Left lung (tissue), 10 donors: ENCODE results near the gene EDC4. TPM values are rescaled to one million over a fixed set of nuclear protein-coding genes. Genes with fewer than 3 reads are reported as not detected.

Experiments used
- ATAC-seq: fragments of 200-7000 bp; cut with Tn5 transposase; one replicate; pipeline ENCODE4 v1.9.1; 2020; ENCODE audit warnings: moderate library complexity
- DNase-seq, 4 donors: peaks; one replicate each; pipeline ENCODE4 v3.0.0-alpha.2; 2013 to 2020
- H3K27ac ChIP-seq, 2 donors: fragments of 200-600 bp; sonication (generic) in 1 of 2; one replicate each; pipeline versions ENCODE4 v1.5.0 to v1.8.0; 2020 to 2021
- H3K27me3 ChIP-seq, 2 donors: fragments of 200-600 bp; sonication (generic) in 1 of 2; one replicate each; pipeline versions ENCODE4 v1.5.0 to v1.8.0; 2020 to 2021
- H3K36me3 ChIP-seq, 2 donors: fragments of 200-600 bp; sonication (generic) in 1 of 2; one replicate each; pipeline versions ENCODE4 v1.5.0 to v1.8.0; 2020 to 2021
- H3K4me1 ChIP-seq, 2 donors: fragments of 200-600 bp; one replicate each; pipeline ENCODE4 v1.8.0; 2021
- H3K4me3 ChIP-seq, 2 donors: fragments of 200-600 bp; sonication (generic) in 1 of 2; one replicate each; pipeline versions ENCODE4 v1.5.0 to v1.8.0; 2020 to 2021; ENCODE audit warnings: mild to moderate bottlenecking in 1 of 2
- H3K9me3 ChIP-seq, 2 donors: fragments of 200-600 bp; sonication (generic) in 1 of 2; one replicate each; pipeline versions ENCODE4 v1.5.0 to v1.8.0; 2020 to 2021
- CTCF ChIP-seq, 2 donors: fragments of 200-600 bp; sonication (generic) in 1 of 2; IDR thresholded peaks; one replicate each; pipeline versions ENCODE4 v1.5.0 to v1.8.0; 2021; ENCODE audit warnings: antibody characterized with exemption in 2 of 2
- intact Hi-C, 2 donors: fragments of 100-400 bp; cut with DNase I; formaldehyde crosslinking; loops; one replicate each; pipeline versions ENCODE4 v1.11.2 to v1.14.2; 2022
- polyA plus RNA-seq, 6 donors: library from polyadenylated mRNA; unstranded; fragments of 120-200 nt; gene quantifications; one replicate each; pipeline ENCODE4 v1.2.1, GENCODE V29; 2013; ENCODE audit not compliant: insufficient read length in 6 of 6
- total RNA-seq, 2 donors: library from RNA; stranded (reverse); fragmentation: NEBNext Ultra II Directional; extraction: Animal tissue kit (Norgen Biotek cat#: 25700); gene quantifications; one replicate each; pipeline ENCODE4 v1.2.1, GENCODE V29; 2021
- donor health status: DM: no; HTN: yes; CAD: no.
- donor health status: DM: no; HTN: no; CAD: no.

EDC4 gene
- total and polyA plus RNA-seq, 8 donors = 47.9 to 94.4 (median 76.4) TPM

- peak; percentile 79 for ATAC-seq
- intact Hi-C loops = loop anchor here in 1 of 2 donors (5.0 to 10.0 kb wide), 3 partner anchors 46 to 254 kb away; partner anchors contain the start of gene NRN1L
- peaks cover 0 to 61% of the 10 kb centered on the region in 2 donors for H3K36me3 ChIP-seq
- H3K4me1 ChIP-seq = peaks cover 0 to 17% of the 10 kb centered on the region in 2 donors
- H3K9me3 ChIP-seq = no peaks in the 10 kb centered on the region
- H3K4me3 ChIP-seq = no peak overlapping the region
- H3K27me3 ChIP-seq = no peaks in the 10 kb centered on the region
- peak; percentile 37 to 90 (median 66) for DNase-seq
- no peak overlapping the region for H3K27ac ChIP-seq
- peak; percentile 73 to 85 for TF ChIP-seq CTCF (IDR thresholded peaks at IDR 0.05)
Observed at GRCh38 chr16:67928561-67929364, 55.9 kb downstream of the EDC4 start.

- Histone ChIP-seq H3K27ac (no peak overlapping the region), H3K27me3 (no peaks in the 10 kb centered on the region), H3K4me3 (no peak overlapping the region), H3K36me3 (peaks cover 0 to 75% of the 10 kb centered on the region in 2 donors), H3K4me1 (peaks cover 0 to 26% of the 10 kb centered on the region in 2 donors), H3K9me3 (no peaks in the 10 kb centered on the region)
- intact Hi-C loops = no loop called here
- DNase-seq (no peak), ATAC-seq (no peak)
- no peak for TF ChIP-seq CTCF (IDR thresholded peaks at IDR 0.05)
Observed at GRCh38 chr16:67930191-67930590, 57.3 kb downstream of the EDC4 start.

GRCh38 chr16:67930678-67931211 is 57.9 kb downstream of the EDC4 start:
- H3K27me3 ChIP-seq = no peaks in the 10 kb centered on the region
- intact Hi-C loops = no loop called here
- no peaks in the 10 kb centered on the region for H3K9me3 ChIP-seq
- peaks cover 0 to 26% of the 10 kb centered on the region in 2 donors for H3K4me1 ChIP-seq
- TF ChIP-seq CTCF (IDR thresholded peaks at IDR 0.05) = no peak
- no peak for DNase-seq
- H3K27ac ChIP-seq = no peak overlapping the region
- H3K4me3 ChIP-seq = no peak overlapping the region
- H3K36me3 ChIP-seq = peaks cover 0 to 77% of the 10 kb centered on the region in 2 donors
- no peak for ATAC-seq

Other genes with a start within 250 kb of the EDC4 start
- 1 to 10 TPM; 1.6 to 2.9 TPM for gene CARMIL2, start 227.9 kb upstream of the EDC4 start, total RNA-seq
- gene CARMIL2, start 227.9 kb upstream of the EDC4 start, polyA plus RNA-seq = 1 to 10 TPM; 2.9 to 7.5 (median 4.2) TPM
- 10 to 100 TPM; 12.9 to 15.2 TPM for gene ACD, start 212.8 kb upstream of the EDC4 start, total RNA-seq
- 10 to 100 TPM; 20.2 to 27.5 (median 25.4) TPM for gene ACD, start 212.8 kb upstream of the EDC4 start, polyA plus RNA-seq
- gene PARD6A, start 212.1 kb upstream of the EDC4 start, total RNA-seq = 1 to 10 TPM; 3.8 to 4.1 TPM
- gene PARD6A, start 212.1 kb upstream of the EDC4 start, polyA plus RNA-seq = 1 to 10 TPM; 1.4 to 2.4 (median 1.6) TPM
- gene ENKD1, start 206.3 kb upstream of the EDC4 start, total RNA-seq = 10 to 100 TPM; 11.2 to 16.0 TPM
- 10 to 100 TPM; 19.4 to 26.0 (median 23.7) TPM for gene ENKD1, start 206.3 kb upstream of the EDC4 start, polyA plus RNA-seq
- gene C16orf86, start 206.2 kb upstream of the EDC4 start, total RNA-seq = 1 to 10 TPM; 2.6 to 3.6 TPM
- gene C16orf86, start 206.2 kb upstream of the EDC4 start, polyA plus RNA-seq = 1 to 10 TPM; 2.3 to 3.3 (median 2.7) TPM
- 10 to 100 TPM; 13.7 to 18.6 TPM for gene GFOD2, start 153.7 kb upstream of the EDC4 start, total RNA-seq
- gene GFOD2, start 153.7 kb upstream of the EDC4 start, polyA plus RNA-seq = 10 to 100 TPM; 30.7 to 39.5 (median 33.1) TPM
- gene RANBP10, start 66.5 kb upstream of the EDC4 start, total RNA-seq = 10 to 100 TPM; 16.8 to 18.0 TPM
- gene RANBP10, start 66.5 kb upstream of the EDC4 start, polyA plus RNA-seq = 10 to 100 TPM; 32.5 to 45.8 (median 39.5) TPM
- 1 to 10 TPM in 1 of 2 donors, under 1 TPM in 1; 0.52 to 4.4 TPM for gene TSNAXIP1, start 66.2 kb upstream of the EDC4 start, total RNA-seq
- gene TSNAXIP1, start 66.2 kb upstream of the EDC4 start, polyA plus RNA-seq = 1 to 10 TPM; 5.2 to 7.1 (median 6.8) TPM
- 10 to 100 TPM; 21.7 to 26.2 TPM for gene THAP11, start 30.7 kb upstream of the EDC4 start, total RNA-seq
- 10 to 100 TPM; 24.7 to 30.5 (median 28.2) TPM for gene THAP11, start 30.7 kb upstream of the EDC4 start, polyA plus RNA-seq
- gene NUTF2, start 26.1 kb upstream of the EDC4 start, total RNA-seq = 10 to 100 TPM; 91.5 to 92.2 TPM
- 100 to 1,000 TPM; 108 to 123 (median 117) TPM for gene NUTF2, start 26.1 kb upstream of the EDC4 start, polyA plus RNA-seq
- 10 to 100 TPM; 30.8 to 37.9 TPM for gene CENPT, start 25.4 kb upstream of the EDC4 start, total RNA-seq
- gene CENPT, start 25.4 kb upstream of the EDC4 start, polyA plus RNA-seq = 10 to 100 TPM; 47.7 to 62.6 (median 53.4) TPM
- gene NRN1L, start 11.8 kb downstream of the EDC4 start, total RNA-seq = 1 to 10 TPM in 1 of 2 donors, not detected in 1; 1.7 TPM
- 1 to 10 TPM; 1.1 to 2.6 (median 1.9) TPM for gene NRN1L, start 11.8 kb downstream of the EDC4 start, polyA plus RNA-seq
- gene PSKH1, start 20.2 kb downstream of the EDC4 start, total RNA-seq = 10 to 100 TPM; 25.4 to 29.6 TPM
- 10 to 100 TPM; 20.8 to 32.1 (median 29.8) TPM for gene PSKH1, start 20.2 kb downstream of the EDC4 start, polyA plus RNA-seq
- under 1 TPM in 1 of 2 donors, not detected in 1; 0.50 TPM for gene CTRL, start 58.8 kb downstream of the EDC4 start, total RNA-seq
- 1 to 10 TPM; 3.5 to 7.1 (median 5.3) TPM for gene CTRL, start 58.8 kb downstream of the EDC4 start, polyA plus RNA-seq
- 10 to 100 TPM; 59.7 to 76.8 TPM for gene PSMB10, start 63.8 kb downstream of the EDC4 start, total RNA-seq
- 10 to 100 TPM; 20.7 to 34.2 (median 28.5) TPM for gene PSMB10, start 63.8 kb downstream of the EDC4 start, polyA plus RNA-seq
- 10 to 100 TPM; 27.5 to 37.2 TPM for gene LCAT, start 71.1 kb downstream of the EDC4 start, total RNA-seq
- gene LCAT, start 71.1 kb downstream of the EDC4 start, polyA plus RNA-seq = 10 to 100 TPM; 23.9 to 37.6 (median 31.5) TPM
- gene SLC12A4, start 95.6 kb downstream of the EDC4 start, total RNA-seq = 100 to 1,000 TPM in 1 of 2 donors, 10 to 100 TPM in 1; 99.2 to 121 TPM
- 10 to 100 TPM; 42.6 to 55.7 (median 51.0) TPM for gene SLC12A4, start 95.6 kb downstream of the EDC4 start, polyA plus RNA-seq
- under 1 TPM in 1 of 2 donors, not detected in 1; 0.60 TPM for gene DPEP3, start 107.4 kb downstream of the EDC4 start, total RNA-seq
- under 1 TPM in 2 of 6 donors, not detected in 4; 0.08 to 0.09 TPM for gene DPEP3, start 107.4 kb downstream of the EDC4 start, polyA plus RNA-seq
- gene DPEP2, start 126.4 kb downstream of the EDC4 start, total RNA-seq = 10 to 100 TPM in 1 of 2 donors, 1 to 10 TPM in 1; 7.3 to 12.6 TPM
- gene DPEP2, start 126.4 kb downstream of the EDC4 start, polyA plus RNA-seq = 1 to 10 TPM; 2.3 to 3.7 (median 3.2) TPM
- not detected for gene DPEP2NB, start 142.9 kb downstream of the EDC4 start, total RNA-seq
- gene DPEP2NB, start 142.9 kb downstream of the EDC4 start, polyA plus RNA-seq = not detected
- 10 to 100 TPM in 1 of 2 donors, 1 to 10 TPM in 1; 6.7 to 10.5 TPM for gene DDX28, start 150.2 kb downstream of the EDC4 start, total RNA-seq
- 1 to 10 TPM; 5.1 to 7.4 (median 6.8) TPM for gene DDX28, start 150.2 kb downstream of the EDC4 start, polyA plus RNA-seq
- gene DUS2, start 150.2 kb downstream of the EDC4 start, total RNA-seq = 10 to 100 TPM; 16.2 to 22.4 TPM
- gene DUS2, start 150.2 kb downstream of the EDC4 start, polyA plus RNA-seq = 10 to 100 TPM; 13.9 to 19.2 (median 16.4) TPM
- 10 to 100 TPM; 58.5 to 65.8 TPM for gene NFATC3, start 212.3 kb downstream of the EDC4 start, total RNA-seq
- gene NFATC3, start 212.3 kb downstream of the EDC4 start, polyA plus RNA-seq = 10 to 100 TPM; 34.6 to 42.9 (median 38.4) TPM